ENCODE results near the gene CFAP410.

CFAP410 gene

DNA sequence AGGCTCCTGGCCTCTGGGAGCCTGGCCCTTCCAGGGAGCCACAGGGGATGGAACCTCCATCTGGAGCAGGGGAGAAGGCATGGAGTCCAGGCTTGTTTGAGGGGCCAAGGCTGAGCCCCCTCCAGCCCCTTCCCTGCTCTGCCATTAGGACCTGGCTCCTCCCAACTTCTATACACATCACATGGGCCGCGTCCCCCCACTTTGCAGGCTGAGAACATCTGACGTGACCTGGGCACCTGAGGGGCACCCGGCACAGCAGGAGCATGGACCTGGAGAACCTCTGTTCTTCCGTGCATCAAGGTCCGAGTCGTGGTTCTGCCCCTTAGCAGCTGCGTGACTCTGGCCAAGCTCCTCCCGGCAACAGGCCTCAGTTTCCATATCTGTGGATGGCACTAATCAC, 57.4 kb downstream of the CFAP410 start:
- FAIRE-seq: no peak

DNA sequence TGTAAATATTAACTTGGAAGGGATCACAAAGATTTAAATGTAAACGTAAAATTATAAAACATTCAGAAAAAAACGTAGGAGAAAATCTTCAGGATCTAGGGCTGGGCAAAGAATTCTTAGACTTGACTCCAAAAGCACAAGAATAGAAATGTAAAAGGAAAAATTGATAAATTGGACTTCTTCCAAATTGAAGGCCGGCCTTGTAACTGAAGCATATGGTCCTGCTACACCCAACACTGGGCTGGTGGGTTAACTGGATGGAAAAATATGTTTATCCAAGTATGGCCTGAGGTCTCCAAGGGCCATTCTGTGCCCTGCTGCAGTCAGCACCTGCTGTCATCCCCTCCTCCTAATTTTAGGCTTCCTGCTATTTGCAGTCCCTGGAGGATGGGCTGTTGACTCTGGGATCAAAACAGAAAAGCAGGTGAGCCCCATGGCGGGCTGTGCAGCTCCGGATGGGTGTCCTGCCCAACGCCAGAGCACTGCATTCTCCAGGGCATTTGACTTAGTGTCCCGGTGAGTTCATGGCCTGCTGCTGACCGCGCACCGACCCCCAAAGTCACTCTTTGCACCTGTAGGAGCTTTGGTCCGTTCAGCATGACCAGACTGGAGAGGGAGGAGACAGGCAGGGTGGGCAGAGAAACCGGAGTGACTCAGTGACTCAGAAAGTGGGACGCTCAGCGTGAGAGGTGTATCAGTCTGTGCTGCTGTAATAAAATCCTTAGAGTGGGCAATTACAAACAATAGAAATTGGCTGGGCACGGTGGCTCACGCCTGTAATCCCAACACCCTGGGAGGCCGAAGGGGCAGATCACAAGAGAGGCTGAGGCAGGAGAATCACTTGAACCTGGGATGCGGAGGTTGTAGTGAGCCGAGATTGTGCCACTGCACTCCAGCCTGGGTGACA, 59.6 kb downstream of the CFAP410 start:
- no peak for DNase-seq (ENCODE audit: insufficient read length)
- TF ChIP-seq POLR2AphosphoS5 (IDR thresholded peaks at IDR 0.05; ENCODE audit: low read depth, low read length) (no peak), POLR2A (IDR thresholded peaks at IDR 0.05; ENCODE audit: low read depth, low read length) (no peak)
- no peak for FAIRE-seq

More for the DNA sequence above, 57.4 kb downstream of the CFAP410 start:
- TF ChIP-seq TAF1 (IDR thresholded peaks at IDR 0.05; ENCODE audit: borderline replicate concordance, low read depth, low read length): no peak
- TF ChIP-seq POLR2A (IDR thresholded peaks at IDR 0.05; ENCODE audit: low read depth, low read length): no peak
- no peak for TF ChIP-seq POLR2AphosphoS5 (IDR thresholded peaks at IDR 0.05; ENCODE audit: low read depth, low read length)
- DNase-seq (ENCODE audit: insufficient read length): no peak
